GM10266 (cell line): ENCODE data around the gene PAPPA2.

Source experiments
- DNase-seq: peaks from one replicate; pipeline ENCODE4 v3.0.0; 2012; ENCODE audit errors: extremely low spot score
- CTCF ChIP-seq: IDR thresholded peaks from 2 replicates; pipeline ENCODE4 v1.5.1; 2012; ENCODE audit warnings: mild to moderate bottlenecking, low read depth; ENCODE audit not compliant: control insufficient read depth, insufficient read depth; ENCODE audit errors: missing control alignments

The PAPPA2 gene

DNA sequence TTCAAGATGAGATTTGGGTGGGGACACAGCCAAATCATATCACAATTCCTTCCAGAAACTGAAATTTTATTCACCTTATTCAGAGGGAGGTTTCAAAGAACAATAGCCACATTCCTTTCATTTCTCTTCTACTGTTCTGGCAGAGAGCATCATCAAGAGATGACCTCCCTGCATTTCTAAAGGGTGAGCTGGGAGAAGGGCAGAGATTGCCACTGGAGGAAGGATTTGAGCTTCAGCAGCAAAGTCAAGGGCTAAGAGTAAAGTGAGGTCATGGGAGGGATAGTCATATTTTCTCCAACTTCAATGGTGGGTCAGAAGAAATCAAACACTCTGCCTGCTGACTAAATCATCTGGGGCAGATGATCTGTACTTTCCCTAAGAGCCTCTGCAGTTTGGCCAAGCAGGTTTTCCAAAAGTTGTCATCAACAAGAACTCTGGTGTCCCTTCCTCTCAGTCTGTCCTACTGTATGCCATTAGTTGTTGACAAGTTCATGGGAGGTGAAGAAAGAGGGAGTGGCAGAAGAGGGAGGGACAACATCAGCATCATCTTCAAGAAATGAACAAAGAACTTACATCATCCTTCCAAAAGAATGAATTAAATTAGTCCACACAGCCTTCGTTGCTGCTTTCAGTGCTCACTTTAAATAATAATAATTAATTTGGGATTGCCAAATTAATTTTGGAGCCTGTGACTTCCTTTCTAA is 403.2 kb downstream of the PAPPA2 start:
- DNase-seq: no peak
- no peak for TF ChIP-seq CTCF

DNA sequence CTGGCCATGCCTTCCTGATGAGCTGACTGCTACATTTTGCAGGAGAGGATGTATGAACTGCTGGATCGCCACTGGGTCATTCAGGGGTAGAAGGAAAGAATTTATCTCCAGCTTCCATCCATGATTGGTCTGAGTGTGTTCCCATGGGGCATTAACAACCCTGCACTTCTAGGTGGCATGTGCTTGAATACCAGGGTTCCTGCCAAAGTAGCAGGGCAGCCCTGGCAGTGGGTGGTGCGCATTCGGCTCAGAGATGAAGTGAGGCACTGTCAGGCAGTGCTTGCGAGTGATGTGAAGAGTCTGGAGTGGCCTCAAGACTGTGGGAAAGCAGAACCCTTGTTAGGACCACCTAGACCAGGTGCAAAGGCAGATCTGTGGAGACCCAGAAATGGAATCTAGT is 406.6 kb downstream of the PAPPA2 start:
- no peak for TF ChIP-seq CTCF
- DNase-seq: no peak

- no peak for TF ChIP-seq CTCF
- no peak for DNase-seq
These were observed 414.1 kb downstream of the PAPPA2 start for GRCh38 chr1:176876966-176877515.

DNA sequence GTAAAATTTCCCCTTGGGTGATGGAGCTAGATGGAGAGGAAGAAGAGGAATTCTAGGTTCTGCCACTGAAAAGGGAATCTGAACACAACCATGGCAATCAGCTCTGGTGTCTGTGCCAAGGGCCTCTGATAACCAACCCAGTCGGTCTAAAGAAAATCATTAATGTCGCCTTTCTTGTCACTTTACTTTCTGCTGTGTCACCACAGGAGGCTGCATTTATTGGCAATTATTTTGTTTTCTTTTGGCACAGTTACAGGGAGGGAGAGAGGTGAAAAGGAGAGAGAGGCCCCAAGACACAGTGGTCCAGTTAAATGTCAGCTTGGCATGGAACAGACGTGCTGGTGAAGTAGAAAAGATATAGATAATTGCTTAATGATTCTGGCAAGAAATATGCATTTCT is 414.6 kb downstream of the PAPPA2 start:
- TF ChIP-seq CTCF: no peak

GRCh38 chr1:176878750-176879536 is 416.0 kb downstream of the PAPPA2 start:
- no peak for DNase-seq
- TF ChIP-seq CTCF: no peak

More for the DNA sequence above, 414.6 kb downstream of the PAPPA2 start:
- no peak for DNase-seq

- TF ChIP-seq CTCF: no peak
- no peak for DNase-seq
These were observed 417.0 kb downstream of the PAPPA2 start for GRCh38 chr1:176879784-176880620.
